Colonic mucosa (tissue), 4 donors: ENCODE data around the gene PAX2. TPM values are rescaled to one million over a fixed set of nuclear protein-coding genes. Genes with fewer than 3 reads are reported as not detected.

Source experiments
- DNase-seq: peaks from one replicate; pipeline ENCODE4 v3.0.0-alpha.2; 2020
- H3K27ac ChIP-seq: fragments of 200-600 bp; one replicate; pipeline ENCODE4 v1.8.0; 2021
- H3K27me3 ChIP-seq: fragments of 200-600 bp; one replicate; pipeline ENCODE4 v1.8.0; 2021
- H3K36me3 ChIP-seq: fragments of 200-600 bp; one replicate; pipeline ENCODE4 v1.8.0; 2021
- H3K4me1 ChIP-seq: fragments of 200-600 bp; one replicate; pipeline ENCODE4 v1.8.0; 2021; ENCODE audit warnings: mild to moderate bottlenecking
- H3K4me3 ChIP-seq: fragments of 200-600 bp; one replicate; pipeline ENCODE4 v1.8.0; 2021
- H3K9ac ChIP-seq, 2 donors: one replicate each; pipeline ENCODE4 v1.7.0; 2013; ENCODE audit warnings: control low read depth in 2 of 2, low read depth in 2 of 2, low read length in 2 of 2
- H3K9me3 ChIP-seq: fragments of 200-600 bp; one replicate; pipeline ENCODE4 v1.8.0; 2021
- CTCF ChIP-seq: fragments of 200-600 bp; IDR thresholded peaks from one replicate; pipeline ENCODE4 v1.8.0; 2022; ENCODE audit warnings: antibody characterized with exemption, mild to moderate bottlenecking
- intact Hi-C: fragments of 100-400 bp; cut with DNase I; formaldehyde crosslinking; loops from one replicate; pipeline ENCODE4 v1.14.1; 2022
- total RNA-seq, 2 donors: library from RNA; stranded (reverse); fragmentation: NEBNext Ultra II Directional in 1 of 2; extraction: Animal tissue kit (Norgen Biotek cat#: 25700) in 1 of 2; gene quantifications; one replicate each; pipeline ENCODE4 v1.2.1, GENCODE V29; 2021
- donor health status: healthy.
- donor health status: DM: no; HTN: no; CAD: no.
- donor health status: DM: no; HTN: no; CAD: no.

PAX2 gene
- total RNA-seq, 2 donors from 2014 or later = 0.15 TPM; not detected in 1

GRCh38 chr10:100738055-100738827 is 7.1 kb upstream of the PAX2 start:
- intact Hi-C loops = no loop called here
- no peak overlapping the region for H3K9ac ChIP-seq
- peaks cover 96% of the 10 kb centered on the region for H3K27me3 ChIP-seq
- no peaks in the 10 kb centered on the region for H3K36me3 ChIP-seq
- H3K4me1 ChIP-seq = no peaks in the 10 kb centered on the region
- no peaks in the 10 kb centered on the region for H3K9me3 ChIP-seq
- DNase-seq = no peak
- no peak for TF ChIP-seq CTCF
- no peak overlapping the region for H3K27ac ChIP-seq
- H3K4me3 ChIP-seq = no peak overlapping the region

- H3K27ac ChIP-seq = no peak overlapping the region
- no peak overlapping the region for H3K4me3 ChIP-seq
- no peak overlapping the region for H3K9ac ChIP-seq
Observed at GRCh38 chr10:100739517-100740368, 5.6 kb upstream of the PAX2 start.

GRCh38 chr10:100740476-100741377 is 4.7 kb upstream of the PAX2 start:
- Histone ChIP-seq H3K4me3 (no peak overlapping the region), H3K27me3 (peaks cover 94% of the 10 kb centered on the region), H3K36me3 (no peaks in the 10 kb centered on the region), H3K4me1 (no peaks in the 10 kb centered on the region), H3K27ac (no peak overlapping the region), H3K9me3 (no peaks in the 10 kb centered on the region), H3K9ac (no peak overlapping the region)
- intact Hi-C loops = loop anchor here (5.0 to 10.0 kb wide), 3 partner anchors 66 to 178 kb away; no protein-coding TSS in a partner anchor
- DNase-seq = no peak
- TF ChIP-seq CTCF = no peak

More at GRCh38 chr10:100739517-100740368, 5.6 kb upstream of the PAX2 start:
- no peaks in the 10 kb centered on the region for H3K4me1 ChIP-seq
- no peaks in the 10 kb centered on the region for H3K9me3 ChIP-seq
- peaks cover 96% of the 10 kb centered on the region for H3K27me3 ChIP-seq
- DNase-seq = no peak
- intact Hi-C loops = loop anchor here (5.0 to 10.0 kb wide), 3 partner anchors 65 to 177 kb away; no protein-coding TSS in a partner anchor
- no peak for TF ChIP-seq CTCF
- no peaks in the 10 kb centered on the region for H3K36me3 ChIP-seq

GRCh38 chr10:100741378-100742075 is 3.9 kb upstream of the PAX2 start:
- no peak for DNase-seq
- H3K4me1 ChIP-seq = no peaks in the 10 kb centered on the region
- intact Hi-C loops = loop anchor here (5.0 to 10.0 kb wide), 3 partner anchors 67 to 179 kb away; no protein-coding TSS in a partner anchor
- no peaks in the 10 kb centered on the region for H3K9me3 ChIP-seq
- no peak for TF ChIP-seq CTCF
- H3K36me3 ChIP-seq = no peaks in the 10 kb centered on the region
- no peak overlapping the region for H3K27ac ChIP-seq
- no peak overlapping the region for H3K9ac ChIP-seq
- no peak overlapping the region for H3K4me3 ChIP-seq
- H3K27me3 ChIP-seq = peaks cover 94% of the 10 kb centered on the region
